K562 (cell line): Measurements from ENCODE around the gene NFKBIB.

Experiments used
- EZH2 ChIP-seq: IDR thresholded peaks from 2 replicates; pipeline ENCODE4 v1.6.1; 2012; ENCODE audit warnings: low read depth, mild to moderate bottlenecking, inconsistent platforms, low read length, borderline replicate concordance
- GABPA ChIP-seq: fragments of 200-800 bp; sonication (Bioruptor generic); conservative IDR thresholded peaks from 2 replicates; pipeline ENCODE4 v1.6.1; 2016; ENCODE audit warnings: low read depth, missing genetic modification characterization, missing compliant biosample characterization
- HDGF ChIP-seq: fragments of 450-650 bp; IDR thresholded peaks from 2 replicates; pipeline ENCODE4 v1.6.1; 2016
- HNRNPLL ChIP-seq: fragments of 200-400 bp; formaldehyde crosslinking; IDR thresholded peaks from 2 replicates; pipeline ENCODE4 v1.6.1; 2017; ENCODE audit warnings: low read length, low read depth, mild to moderate bottlenecking; ENCODE audit not compliant: poor library complexity, severe bottlenecking
- NFIX ChIP-seq: fragments of 250-450 bp; sonication (Bioruptor Pico); IDR thresholded peaks from 2 replicates; pipeline ENCODE4 v1.4.0; 2020; ENCODE audit warnings: low read depth, mild to moderate bottlenecking, moderate library complexity
- POLR2AphosphoS5 ChIP-seq: IDR thresholded peaks from 2 replicates; pipeline ENCODE4 v1.6.1; 2011; ENCODE audit warnings: mild to moderate bottlenecking, low read depth, low read length, moderate library complexity; ENCODE audit not compliant: control insufficient read depth, insufficient read depth
- SMC3 ChIP-seq: conservative IDR thresholded peaks from 2 replicates; pipeline ENCODE4 v1.6.1; 2011; ENCODE audit warnings: low read depth, low read length, improper control_type of control experiment; ENCODE audit not compliant: insufficient read depth
- ZNF224 ChIP-seq: sonication (generic); formaldehyde crosslinking; IDR thresholded peaks from 2 replicates; pipeline ENCODE4 v1.8.0; 2022; ENCODE audit warnings: mild to moderate bottlenecking, missing genetic modification reagents
- TF ChIP-seq, protein P1 (sequence below), 3 experiments: IDR thresholded peaks in 2 of 3; conservative IDR thresholded peaks in 1 of 3; 2 replicates each; pipeline ENCODE4 v1.5.1; 2011 to 2012; ENCODE audit warnings: low read length in 3 of 3, mild to moderate bottlenecking in 3 of 3, control low read depth in 2 of 3, improper control_type of control experiment in 1 of 3, inconsistent platforms in 1 of 3, low read depth in 1 of 3, mixed read lengths in 1 of 3, moderate library complexity in 1 of 3; ENCODE audit not compliant: insufficient read depth in 2 of 3

- TF ChIP-seq POLR2AphosphoS5 (no peak), ZNF224 (CRISPR knock-in tag) (no peak), EZH2 (no peak), NFIX (CRISPR knock-in tag) (no peak), SMC3 (no peak), HNRNPLL (no peak), HDGF (no peak), GABPA (tag) (no peak)
- TF ChIP-seq, protein P1, sequence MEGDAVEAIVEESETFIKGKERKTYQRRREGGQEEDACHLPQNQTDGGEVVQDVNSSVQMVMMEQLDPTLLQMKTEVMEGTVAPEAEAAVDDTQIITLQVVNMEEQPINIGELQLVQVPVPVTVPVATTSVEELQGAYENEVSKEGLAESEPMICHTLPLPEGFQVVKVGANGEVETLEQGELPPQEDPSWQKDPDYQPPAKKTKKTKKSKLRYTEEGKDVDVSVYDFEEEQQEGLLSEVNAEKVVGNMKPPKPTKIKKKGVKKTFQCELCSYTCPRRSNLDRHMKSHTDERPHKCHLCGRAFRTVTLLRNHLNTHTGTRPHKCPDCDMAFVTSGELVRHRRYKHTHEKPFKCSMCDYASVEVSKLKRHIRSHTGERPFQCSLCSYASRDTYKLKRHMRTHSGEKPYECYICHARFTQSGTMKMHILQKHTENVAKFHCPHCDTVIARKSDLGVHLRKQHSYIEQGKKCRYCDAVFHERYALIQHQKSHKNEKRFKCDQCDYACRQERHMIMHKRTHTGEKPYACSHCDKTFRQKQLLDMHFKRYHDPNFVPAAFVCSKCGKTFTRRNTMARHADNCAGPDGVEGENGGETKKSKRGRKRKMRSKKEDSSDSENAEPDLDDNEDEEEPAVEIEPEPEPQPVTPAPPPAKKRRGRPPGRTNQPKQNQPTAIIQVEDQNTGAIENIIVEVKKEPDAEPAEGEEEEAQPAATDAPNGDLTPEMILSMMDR (IDR thresholded peaks at IDR 0.05 in 2 of 3, conservative IDR thresholded peaks at IDR 0.05 in 1 of 3; ENCODE audit: insufficient read depth in 2 of 3, low read depth in 1 of 3, low read length in 3 of 3): no peak
These were observed 23.9 kb upstream of the NFKBIB start for GRCh38 chr19:38875656-38876395.
